ENCODE measurements around the gene PDRG1.

PDRG1 gene

DNA sequence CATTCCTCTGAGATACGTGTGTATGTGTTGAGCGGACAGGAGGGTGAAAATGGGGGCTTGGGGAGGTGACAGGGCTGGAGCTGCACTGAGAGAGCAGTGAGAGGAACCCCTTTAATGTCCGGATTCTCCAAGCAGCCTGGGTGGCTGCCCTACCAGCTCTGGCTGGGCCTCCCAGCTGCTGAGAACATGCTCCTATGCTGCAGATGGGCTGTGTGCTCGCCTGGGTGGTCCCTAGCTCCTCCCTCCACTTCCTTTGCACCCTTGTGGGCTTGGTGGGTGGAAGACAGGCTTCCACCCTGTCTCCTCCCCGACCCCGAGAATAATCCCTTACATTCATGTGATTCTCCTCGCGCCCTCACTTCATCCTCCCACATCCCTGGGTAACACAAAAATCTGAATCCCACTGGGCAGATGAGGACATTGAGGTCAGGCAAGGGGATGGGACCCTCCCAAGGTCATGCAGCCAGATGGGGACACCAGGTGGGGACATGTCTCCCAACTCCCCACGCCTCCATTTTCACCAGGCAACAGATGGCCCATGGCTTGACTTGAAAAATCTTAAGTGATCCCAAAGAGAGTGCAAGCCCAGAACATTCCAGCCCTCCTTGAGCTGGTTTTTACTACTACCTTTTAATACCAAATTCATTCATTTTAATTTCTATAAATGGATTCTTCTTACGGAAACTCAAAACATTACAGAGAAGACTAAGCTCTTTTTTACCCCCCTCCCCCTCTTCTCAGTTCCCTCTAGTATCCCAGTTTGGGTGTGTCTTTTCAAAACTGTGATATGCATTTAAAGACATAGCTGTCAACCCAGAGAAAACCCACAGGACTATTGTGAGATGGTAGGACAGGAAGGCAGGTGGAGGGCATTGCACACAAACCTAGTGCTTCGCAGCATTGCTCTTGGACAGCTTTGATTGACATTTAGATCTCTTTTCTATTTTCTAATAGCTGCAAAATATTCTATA lies 5.0 kb upstream of the PDRG1 start:
- ChIA-PET POLR2A (no interaction called here), CTCF (interaction anchor here (0.6 to 1.2 kb wide), 2 partner anchors 107 to 134 kb away, joined by 3 read pairs; no protein-coding TSS in a partner anchor)
- TF ChIP-seq SP1 (IDR thresholded peaks at IDR 0.05) (no peak), FOXA1 (IDR thresholded peaks at IDR 0.05) (no peak), FOXM1 (IDR thresholded peaks at IDR 0.05; ENCODE audit: borderline replicate concordance) (no peak)
- DNase-seq (ENCODE audit: extremely low spot score) = no peak

DNA sequence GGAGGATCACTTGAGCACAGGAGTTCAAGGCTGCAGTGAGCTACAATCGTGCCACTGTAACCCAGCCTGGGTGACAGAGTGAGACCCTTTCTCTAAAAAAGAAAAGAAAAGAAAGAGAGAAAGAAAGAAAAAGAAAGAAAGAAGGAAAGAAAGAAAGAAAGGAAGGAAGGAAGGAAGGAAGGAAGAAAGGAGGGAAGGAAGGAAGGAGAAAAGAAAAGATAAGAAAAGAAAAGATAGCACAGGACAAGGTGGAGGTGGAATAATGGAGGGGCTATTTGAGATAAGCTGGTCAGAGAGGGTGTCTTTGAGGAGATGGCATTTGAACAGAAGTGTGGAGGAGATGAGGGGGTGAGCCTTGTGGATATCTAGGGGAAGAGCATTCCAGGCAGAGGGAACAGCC lies 2.7 kb upstream of the PDRG1 start:
- DNase-seq (ENCODE audit: extremely low spot score) = no peak
- POLR2A ChIA-PET = no interaction called here
- TF ChIP-seq SP1 (IDR thresholded peaks at IDR 0.05) = no peak
- no peak for TF ChIP-seq LEF1 (IDR thresholded peaks at IDR 0.05; ENCODE audit: borderline replicate concordance)
- no peak for TF ChIP-seq FOXK2 (IDR thresholded peaks at IDR 0.05)
- no peak for TF ChIP-seq SUZ12 (IDR thresholded peaks at IDR 0.05)
- no peak for TF ChIP-seq TARDBP (IDR thresholded peaks at IDR 0.05)
- no peak for TF ChIP-seq ELF4 (IDR thresholded peaks at IDR 0.05)
- TF ChIP-seq BHLHE40 (IDR thresholded peaks at IDR 0.05; ENCODE audit: borderline replicate concordance) = no peak
- TF ChIP-seq NFRKB (IDR thresholded peaks at IDR 0.05) = no peak
- no peak for TF ChIP-seq FOXA1 (IDR thresholded peaks at IDR 0.05)
- no peak for TF ChIP-seq ARNT (IDR thresholded peaks at IDR 0.05)
- TF ChIP-seq FOXM1 (IDR thresholded peaks at IDR 0.05; ENCODE audit: borderline replicate concordance) = no peak
- TF ChIP-seq CTBP1 (IDR thresholded peaks at IDR 0.05; ENCODE audit: borderline replicate concordance) = no peak
- TF ChIP-seq ZNF384 (IDR thresholded peaks at IDR 0.05) = no peak
- no peak for TF ChIP-seq HDGF (IDR thresholded peaks at IDR 0.05; ENCODE audit: borderline replicate concordance)
- CTCF ChIA-PET = interaction anchor here (0.6 kb wide), 1 partner anchor 203 kb away, joined by 3 read pairs; no protein-coding TSS in a partner anchor

DNA sequence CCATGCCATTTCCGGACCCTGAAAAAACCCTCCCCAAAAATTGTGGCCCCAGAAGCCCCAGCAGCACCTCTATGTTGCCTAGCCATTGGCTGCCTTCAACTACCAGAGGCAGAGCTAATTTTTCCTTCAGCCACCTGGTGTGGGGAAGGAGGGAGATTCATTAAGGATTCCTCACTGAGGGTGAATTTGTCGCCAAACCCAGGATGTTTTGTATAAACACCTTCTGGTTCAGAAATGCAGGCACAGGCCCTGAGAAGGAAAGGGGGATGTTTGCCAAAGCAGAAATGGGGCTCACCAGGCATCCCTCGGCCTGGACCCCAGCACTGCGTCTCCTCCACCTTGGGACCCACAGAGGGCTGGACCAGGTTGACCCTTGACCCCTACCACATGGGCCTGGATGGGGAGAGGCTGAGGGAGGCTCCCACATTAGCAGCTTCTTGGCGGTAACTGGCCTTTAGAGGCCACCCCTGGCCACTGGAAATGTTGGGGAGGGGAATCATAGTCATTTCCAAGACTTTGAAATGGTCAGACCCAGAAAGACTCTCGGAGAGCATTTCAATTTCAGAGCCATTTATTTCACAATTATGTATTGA lies 1.8 kb upstream of the PDRG1 start:
- POLR2A ChIA-PET = no interaction called here
- CTCF ChIA-PET = interaction anchor here (0.7 to 2.2 kb wide), 2 partner anchors 100 to 129 kb away, joined by 3 to 22 read pairs; no protein-coding TSS in a partner anchor
- TF ChIP-seq TARDBP (IDR thresholded peaks at IDR 0.05) = no peak
- no peak for TF ChIP-seq SUZ12 (IDR thresholded peaks at IDR 0.05)
- no peak for TF ChIP-seq NFRKB (IDR thresholded peaks at IDR 0.05)
- TF ChIP-seq L3MBTL2 (conservative IDR thresholded peaks at IDR 0.05) = no peak
- no peak for TF ChIP-seq FOXA1 (IDR thresholded peaks at IDR 0.05)
- TF ChIP-seq FOXM1 (IDR thresholded peaks at IDR 0.05; ENCODE audit: borderline replicate concordance) = no peak
- TF ChIP-seq SP1 (IDR thresholded peaks at IDR 0.05) = no peak
- TF ChIP-seq ARNT (IDR thresholded peaks at IDR 0.05) = no peak
- no peak for TF ChIP-seq BHLHE40 (IDR thresholded peaks at IDR 0.05; ENCODE audit: borderline replicate concordance)
- no peak for TF ChIP-seq LEF1 (IDR thresholded peaks at IDR 0.05; ENCODE audit: borderline replicate concordance)
- TF ChIP-seq, protein P1, sequence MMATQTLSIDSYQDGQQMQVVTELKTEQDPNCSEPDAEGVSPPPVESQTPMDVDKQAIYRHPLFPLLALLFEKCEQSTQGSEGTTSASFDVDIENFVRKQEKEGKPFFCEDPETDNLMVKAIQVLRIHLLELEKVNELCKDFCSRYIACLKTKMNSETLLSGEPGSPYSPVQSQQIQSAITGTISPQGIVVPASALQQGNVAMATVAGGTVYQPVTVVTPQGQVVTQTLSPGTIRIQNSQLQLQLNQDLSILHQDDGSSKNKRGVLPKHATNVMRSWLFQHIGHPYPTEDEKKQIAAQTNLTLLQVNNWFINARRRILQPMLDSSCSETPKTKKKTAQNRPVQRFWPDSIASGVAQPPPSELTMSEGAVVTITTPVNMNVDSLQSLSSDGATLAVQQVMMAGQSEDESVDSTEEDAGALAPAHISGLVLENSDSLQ (IDR thresholded peaks at IDR 0.05) = no peak
- TF ChIP-seq CTBP1 (IDR thresholded peaks at IDR 0.05; ENCODE audit: borderline replicate concordance) = no peak
- no peak for TF ChIP-seq ZNF384 (IDR thresholded peaks at IDR 0.05)
- no peak for TF ChIP-seq ELF4 (IDR thresholded peaks at IDR 0.05)
- no peak for TF ChIP-seq HDGF (IDR thresholded peaks at IDR 0.05; ENCODE audit: borderline replicate concordance)
- DNase-seq (ENCODE audit: extremely low spot score) = no peak

DNA sequence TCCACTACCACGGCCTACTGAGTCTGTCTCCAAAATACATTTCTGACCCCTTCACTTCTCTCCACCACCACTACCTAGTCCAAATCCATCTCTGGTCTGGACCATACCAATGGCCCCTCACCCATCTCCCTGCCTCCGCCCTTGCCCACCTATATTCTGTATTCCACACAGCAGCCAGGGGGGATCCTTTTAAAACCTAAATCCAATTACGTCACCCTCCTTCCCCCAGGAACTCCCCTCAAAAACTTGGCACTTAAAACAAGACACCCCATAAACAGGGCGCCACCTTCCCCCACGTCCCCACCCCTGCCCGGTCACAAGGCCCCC lies 680 bp downstream of the PDRG1 start:
- ChIA-PET POLR2A (interaction anchor here (1.2 to 2.1 kb wide), 4 partner anchors 71 to 105 kb away, joined by 3 to 10 read pairs (median 6); no protein-coding TSS in a partner anchor), CTCF (interaction anchor here (0.6 to 2.2 kb wide), 6 partner anchors 14 to 129 kb away, joined by 3 to 22 read pairs (median 4); no protein-coding TSS in a partner anchor)
- DNase-seq (ENCODE audit: extremely low spot score) = no peak
- TF ChIP-seq BHLHE40 (IDR thresholded peaks at IDR 0.05; ENCODE audit: borderline replicate concordance) (no peak), SP1 (IDR thresholded peaks at IDR 0.05) (no peak), ELF4 (IDR thresholded peaks at IDR 0.05) (no peak), HDGF (IDR thresholded peaks at IDR 0.05; ENCODE audit: borderline replicate concordance) (no peak), LEF1 (IDR thresholded peaks at IDR 0.05; ENCODE audit: borderline replicate concordance) (no peak), L3MBTL2 (conservative IDR thresholded peaks at IDR 0.05) (no peak), ARNT (IDR thresholded peaks at IDR 0.05) (no peak), FOXK2 (IDR thresholded peaks at IDR 0.05) (no peak), NFRKB (IDR thresholded peaks at IDR 0.05) (no peak)

DNA sequence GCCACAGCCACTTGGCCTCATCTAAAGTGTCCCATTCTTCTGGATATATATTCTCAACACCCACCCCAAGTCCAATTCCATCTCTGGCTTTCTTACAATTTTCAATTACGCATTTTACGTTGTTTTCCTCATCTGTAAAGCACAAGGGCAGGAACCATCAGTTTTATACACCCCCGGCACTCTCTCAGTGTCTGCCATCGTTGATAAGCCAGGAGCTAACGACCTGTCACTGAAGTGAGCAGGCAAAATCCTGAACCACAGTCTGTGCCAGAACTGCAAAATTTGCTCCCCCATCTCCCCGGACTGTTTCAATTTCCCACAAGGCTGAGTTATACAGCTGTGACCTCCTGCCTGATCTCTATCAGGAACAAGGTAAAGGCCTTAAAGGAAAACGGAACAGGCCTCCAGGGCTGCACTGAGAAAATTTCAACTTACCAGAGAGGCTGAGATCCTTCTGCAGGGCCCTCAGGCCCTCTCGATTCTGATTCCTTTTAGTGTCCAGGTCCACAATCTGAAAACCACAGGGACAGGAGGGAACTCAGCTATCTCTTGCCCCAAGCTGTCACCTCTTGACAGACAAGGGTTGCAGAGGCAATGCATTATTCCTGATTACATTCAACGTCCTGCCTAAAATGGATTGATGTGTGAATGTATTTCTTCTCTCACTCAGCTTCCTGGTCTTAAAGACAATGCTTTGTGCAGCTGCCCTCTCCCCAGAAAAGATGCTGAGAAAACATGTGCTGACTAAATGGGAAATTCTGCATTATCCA lies 1.8 kb downstream of the PDRG1 start:
- CTCF ChIA-PET = interaction anchor here (0.6 to 1.0 kb wide), 2 partner anchors 97 to 1259 kb away, joined by 3 to 6 read pairs; no protein-coding TSS in a partner anchor
- POLR2A ChIA-PET = no interaction called here
- DNase-seq (ENCODE audit: extremely low spot score) = no peak
- TF ChIP-seq HDGF (IDR thresholded peaks at IDR 0.05; ENCODE audit: borderline replicate concordance) (no peak), SUZ12 (IDR thresholded peaks at IDR 0.05) (no peak), BHLHE40 (IDR thresholded peaks at IDR 0.05; ENCODE audit: borderline replicate concordance) (no peak), ARNT (IDR thresholded peaks at IDR 0.05) (no peak), ELF4 (IDR thresholded peaks at IDR 0.05) (no peak)

DNA sequence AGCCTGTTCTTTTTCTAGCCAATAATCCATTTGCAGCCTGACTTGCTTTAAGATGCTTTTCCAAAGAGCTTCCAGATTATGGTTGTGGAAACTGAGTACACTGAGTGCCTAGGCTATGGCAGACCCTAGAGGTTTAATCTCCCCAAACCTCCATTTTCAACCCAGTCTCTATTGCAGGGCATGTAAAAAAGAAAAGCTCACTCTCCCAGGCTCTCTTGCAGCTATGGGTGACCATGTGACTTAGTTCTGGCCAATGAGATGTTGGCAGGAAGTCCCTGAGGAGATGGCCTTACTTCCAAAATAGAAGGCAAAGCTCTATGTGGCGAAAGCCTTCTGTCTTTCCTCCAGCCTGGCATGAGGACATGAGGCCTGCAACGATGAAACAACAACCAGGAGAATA lies 3.8 kb downstream of the PDRG1 start:
- no peak for TF ChIP-seq FOXK2 (IDR thresholded peaks at IDR 0.05)
- no peak for TF ChIP-seq ARNT (IDR thresholded peaks at IDR 0.05)
- TF ChIP-seq SUZ12 (IDR thresholded peaks at IDR 0.05) = no peak
- TF ChIP-seq FOXA1 (IDR thresholded peaks at IDR 0.05) = no peak
- no peak for TF ChIP-seq BHLHE40 (IDR thresholded peaks at IDR 0.05; ENCODE audit: borderline replicate concordance)
- no peak for TF ChIP-seq ZNF384 (IDR thresholded peaks at IDR 0.05)
- TF ChIP-seq FOXM1 (IDR thresholded peaks at IDR 0.05; ENCODE audit: borderline replicate concordance) = no peak
- TF ChIP-seq CTBP1 (IDR thresholded peaks at IDR 0.05; ENCODE audit: borderline replicate concordance) = no peak
- TF ChIP-seq ELF4 (IDR thresholded peaks at IDR 0.05) = no peak
- no peak for TF ChIP-seq L3MBTL2 (conservative IDR thresholded peaks at IDR 0.05)
- no peak for TF ChIP-seq SP1 (IDR thresholded peaks at IDR 0.05)
- TF ChIP-seq HDGF (IDR thresholded peaks at IDR 0.05; ENCODE audit: borderline replicate concordance) = no peak
- no peak for TF ChIP-seq LEF1 (IDR thresholded peaks at IDR 0.05; ENCODE audit: borderline replicate concordance)
- no peak for TF ChIP-seq NFRKB (IDR thresholded peaks at IDR 0.05)
- CTCF ChIA-PET = no interaction called here
- POLR2A ChIA-PET = no interaction called here
- DNase-seq (ENCODE audit: extremely low spot score) = no peak

All from HEK293T (cell line).